K562 (cell line): ENCODE data around the gene NCF2. TPM values are rescaled to one million over a fixed set of nuclear protein-coding genes. Genes with fewer than 3 reads are reported as not detected.

Experiments used
- ATAC-seq: fragments of 200-7000 bp; cut with Tn5 transposase; 3 replicates; pipeline ENCODE4 v1.9.1; 2020; ENCODE audit warnings: moderate library complexity
- BruUV-seq: library from RNA; stranded (reverse); fragments of 400-500 nt; replicated peaks from 2 replicates; lab custom pipeline; 2021; lab: Mats Ljungman, UMichigan
- CTCF ChIA-PET: fragments of 300-600 bp; formaldehyde crosslinking; extraction: SDS; loops from one replicate; lab custom pipeline; 2021; ENCODE audit warnings: low intra/inter-chr PET ratio; lab: Yijun Ruan, JAX
- POLR2A ChIA-PET: fragments of 300-600, 350-650 bp; sonication (Branson Sonifier 250); formaldehyde crosslinking; extraction: SDS; loops from one replicate; lab custom pipeline; 2021; ENCODE audit warnings: antibody characterized with exemption, inconsistent platforms; lab: Yijun Ruan, JAX
- DNase-seq, 4 experiments: peaks; one replicate each; pipeline versions ENCODE4 v3.0.0 to v3.0.0-alpha.2; 2011 to 2018; ENCODE audit warnings: low spot score in 3 of 4, mixed read lengths in 3 of 4; ENCODE audit errors: extremely low read depth in 1 of 4
- FAIRE-seq: peaks from 2 replicates; lab custom pipeline; 2011; peaks lifted over from hg19 to GRCh38; lab: Jason Lieb, UNC
- H2AFZ ChIP-seq: 2 replicates; pipeline ENCODE4 v1.6.0; 2011; ENCODE audit warnings: low read depth, low read length, control low read depth, inconsistent platforms
- H3K27ac ChIP-seq: fragments of 200-600 bp; 3 replicates; pipeline ENCODE4 v1.8.0; 2011; ENCODE audit warnings: low read depth, mild to moderate bottlenecking, control low read depth, inconsistent platforms, low read length, moderate library complexity, mixed read lengths; ENCODE audit errors: extremely low read depth
- H3K27me3 ChIP-seq, 2 experiments: fragments of 300-600 bp in 1 of 2; 2 replicates in 1 of 2; 3 replicates in 1 of 2; pipeline versions ENCODE4 v1.6.0 to v1.8.0; 2011; ENCODE audit warnings: inconsistent platforms in 2 of 2, low read length in 2 of 2, mild to moderate bottlenecking in 1 of 2, mixed read lengths in 1 of 2, moderate library complexity in 1 of 2; ENCODE audit not compliant: control insufficient read depth in 2 of 2, insufficient read depth in 2 of 2
- H3K36me3 ChIP-seq: fragments of 300-600 bp; 3 replicates; pipeline ENCODE4 v1.8.0; 2011; ENCODE audit warnings: mild to moderate bottlenecking, low read length, inconsistent platforms; ENCODE audit not compliant: control insufficient read depth, insufficient read depth
- H3K4me1 ChIP-seq, 2 experiments: fragments of 200-600 bp in 1 of 2; replicated peaks in 1 of 2; 2 replicates in 1 of 2; 3 replicates in 1 of 2; pipeline versions ENCODE4 v1.5.1 to v1.8.0; 2011; ENCODE audit warnings: inconsistent platforms in 2 of 2, low read length in 2 of 2, mild to moderate bottlenecking in 1 of 2, mixed read lengths in 1 of 2, moderate library complexity in 1 of 2; ENCODE audit not compliant: control insufficient read depth in 2 of 2, insufficient read depth in 2 of 2
- H3K4me2 ChIP-seq: 2 replicates; pipeline ENCODE4 v1.6.1; 2011; ENCODE audit warnings: low read length, control low read depth, inconsistent platforms, mixed read lengths; ENCODE audit not compliant: insufficient read depth
- H3K4me3 ChIP-seq: fragments of 200-600 bp; sonication (generic), shearing (Covaris generic); 2 replicates; pipeline ENCODE4 v1.5.1; 2016; ENCODE audit warnings: control low read depth, inconsistent platforms
- H3K79me2 ChIP-seq: fragments of 200-600 bp; 3 replicates; pipeline ENCODE4 v1.8.0; 2011; ENCODE audit warnings: low read length, inconsistent platforms; ENCODE audit not compliant: control insufficient read depth, insufficient read depth
- H3K9ac ChIP-seq, 2 experiments: 2 replicates each; pipeline versions ENCODE4 v1.6.0 to v1.6.1; 2011; ENCODE audit warnings: low read depth in 2 of 2, low read length in 2 of 2, control low read depth in 1 of 2, inconsistent platforms in 1 of 2, mild to moderate bottlenecking in 1 of 2, mixed read lengths in 1 of 2; ENCODE audit not compliant: insufficient read depth in 1 of 2
- H3K9me1 ChIP-seq: one replicate; pipeline ENCODE4 v1.6.0; 2011; ENCODE audit warnings: inconsistent platforms, mild to moderate bottlenecking, low read length, moderate library complexity; ENCODE audit not compliant: control insufficient read depth, insufficient read depth
- H3K9me3 ChIP-seq: replicated peaks from 2 replicates; pipeline ENCODE4 v1.5.1; 2011; ENCODE audit warnings: low read depth, low read length, inconsistent platforms; ENCODE audit not compliant: control insufficient read depth, insufficient read depth
- H4K20me1 ChIP-seq: replicated peaks from 2 replicates; pipeline ENCODE4 v1.6.1; 2011; ENCODE audit warnings: low read length, inconsistent platforms, mixed read lengths; ENCODE audit not compliant: control insufficient read depth, insufficient read depth
- CTBP1 ChIP-seq: fragments of 450-650 bp; IDR thresholded peaks from 2 replicates; pipeline ENCODE4 v1.6.1; 2016; ENCODE audit warnings: borderline replicate concordance
- EGR1 ChIP-seq: fragments of 450-650 bp; conservative IDR thresholded peaks from 2 replicates; pipeline ENCODE4 v1.6.1; 2017; ENCODE audit warnings: mild to moderate bottlenecking
- GATAD2A ChIP-seq: fragments of 450-650 bp; IDR thresholded peaks from 2 replicates; pipeline ENCODE4 v1.6.1; 2017
- JUNB ChIP-seq: fragments of 450-650 bp; formaldehyde crosslinking; conservative IDR thresholded peaks from 2 replicates; pipeline ENCODE4 v1.4.0; 2020; ENCODE audit warnings: mild to moderate bottlenecking
- NR1H2 ChIP-seq: sonication (generic); formaldehyde crosslinking; IDR thresholded peaks from 2 replicates; pipeline ENCODE4 v1.4.0; 2020; ENCODE audit warnings: mild to moderate bottlenecking, missing genetic modification reagents
- RCOR1 ChIP-seq, 2 experiments: IDR thresholded peaks; 2 replicates each; pipeline ENCODE4 v1.6.1; 2012; ENCODE audit warnings: low read depth in 2 of 2, low read length in 2 of 2, borderline replicate concordance in 1 of 2, improper control_type of control experiment in 1 of 2
- TBL1XR1 ChIP-seq, 2 experiments: IDR thresholded peaks; 2 replicates each; pipeline ENCODE4 v1.6.1; 2012; ENCODE audit warnings: improper control_type of control experiment in 2 of 2, low read length in 2 of 2, mild to moderate bottlenecking in 1 of 2
- THRB ChIP-seq: fragments of 450-650 bp; formaldehyde crosslinking; conservative IDR thresholded peaks from 2 replicates; pipeline ENCODE4 v1.4.0; 2022; ENCODE audit warnings: mild to moderate bottlenecking, missing genetic modification characterization
- TSHZ1 ChIP-seq: fragments of 250-450 bp; sonication (Bioruptor Pico); IDR thresholded peaks from 2 replicates; pipeline ENCODE4 v1.4.0; 2020; ENCODE audit warnings: mild to moderate bottlenecking, moderate library complexity
- ZNF263 ChIP-seq: sonication (generic); formaldehyde crosslinking; IDR thresholded peaks from 2 replicates; pipeline ENCODE4 v1.8.0; 2022; ENCODE audit warnings: mild to moderate bottlenecking, missing genetic modification reagents, borderline replicate concordance
- ZNF740 ChIP-seq, 3 experiments: fragments of 200-800 bp in 1 of 3; sonication (Bioruptor generic) in 1 of 3; sonication (generic) in 1 of 3; formaldehyde crosslinking in 1 of 3; IDR thresholded peaks; 2 replicates each; pipeline versions ENCODE4 v1.6.1 to v1.8.0; 2016 to 2022; ENCODE audit warnings: mild to moderate bottlenecking in 2 of 3, missing compliant biosample characterization in 2 of 3, missing genetic modification characterization in 2 of 3, missing genetic modification reagents in 1 of 3
- WGBS: fragments of 100-300 bp; shearing (Covaris generic); methylation state at CpG from one replicate; pipeline ENCODE4 v1.1.6; 2016; ENCODE audit warnings: low coverage, mixed read lengths; ENCODE audit not compliant: insufficient coverage; ENCODE audit errors: missing lambda C conversion rate; 5-methylcytosine and 5-hydroxymethylcytosine counted together
- in situ Hi-C: fragments of 300-500 bp; cut with MboI; formaldehyde crosslinking; loops from 4 replicates; pipeline ENCODE4 v1.15.0; 2018; ENCODE audit warnings: inconsistent platforms, mixed read lengths
- intact Hi-C: fragments of 100-400 bp; cut with micrococcal nuclease; formaldehyde crosslinking; loops from 2 replicates; pipeline ENCODE4 v1.14.2; 2022
- polyA plus RNA-seq, 8 experiments: library from polyadenylated mRNA; depleted of rRNA in 4 of 8; stranded (reverse) in 5 of 8; unstranded in 3 of 8; fragments of >200 nt; fragmentation: Nextera tagmentation in 2 of 8; fragmentation: Illumina TruSeq in 1 of 8; extraction: Ambion mirVana in 2 of 8; extraction: Trizol in 1 of 8; gene quantifications; 2 replicates each; pipeline versions ENCODE4 v1.2.1 to v1.2.3, GENCODE V29; 2011 to 2014; ENCODE audit warnings: inconsistent platforms in 1 of 8, missing spikeins in 1 of 8
- total RNA-seq, 7 experiments: library from RNA; depleted of rRNA in 6 of 7; stranded (reverse); fragments of >200 nt in 6 of 7; fragmentation: Illumina TruSeq in 2 of 7; extraction: Trizol in 2 of 7; gene quantifications; 2 replicates each; pipeline versions ENCODE4 v1.2.1 to v1.2.3, GENCODE V29; 2011 to 2021; ENCODE audit warnings: low replicate concordance in 1 of 7

Gene NCF2
- total and polyA plus RNA-seq, 9 of the 15 experiments (the other 6 are each of a cell fraction or from before 2014, with no cell fraction given), result 0.07 to 0.54 (median 0.16) TPM; not detected in 3

GRCh38 chr1:183622013-183622412 lies 31.8 kb upstream of the NCF2 start:
- H3K79me2 ChIP-seq, result no peaks in the 10 kb centered on the region
- no peak for DNase-seq
- no peaks in the 10 kb centered on the region for H3K27me3 ChIP-seq
- H4K20me1 ChIP-seq, result no peaks in the 10 kb centered on the region
- no peak for ATAC-seq
- no peak overlapping the region for H3K4me2 ChIP-seq
- H2AFZ ChIP-seq, result no peak overlapping the region
- H3K9me3 ChIP-seq, result no peaks in the 10 kb centered on the region
- no peaks in the 10 kb centered on the region for H3K9me1 ChIP-seq
- H3K27ac ChIP-seq, result no peak overlapping the region
- no peak overlapping the region for H3K4me3 ChIP-seq
- CTCF ChIA-PET, result interaction anchor here (0.6 to 1.4 kb wide), 2 partner anchors 13 to 341 kb away, joined by 3 read pairs; no protein-coding TSS in a partner anchor
- no peak overlapping the region for H3K9ac ChIP-seq
- BruUV-seq, result no TSS peak
- H3K4me1 ChIP-seq, result no peaks in the 10 kb centered on the region
- intact Hi-C loops (loop anchor here (5.0 to 10.0 kb wide), 3 partner anchors 75 to 657 kb away; no protein-coding TSS in a partner anchor), in situ Hi-C loops (loop anchor here (5.0 to 25.0 kb wide), 3 partner anchors 150 to 660 kb away; partner anchors contain the start of genes SHCBP1L and SMG7)
- WGBS, result 4% methylated on average over 1 of the region's 1 CpG
- POLR2A ChIA-PET, result no interaction called here
- TF ChIP-seq ZNF740 (CRISPR knock-in tag; IDR thresholded peaks at IDR 0.05), result no peak
- no peak for TF ChIP-seq ZNF740 (tag; IDR thresholded peaks at IDR 0.05)
- TF ChIP-seq CTBP1, result no peak
- no peak for TF ChIP-seq JUNB (CRISPR knock-in tag)
- TF ChIP-seq ZNF263, result no peak
- no peak for TF ChIP-seq TBL1XR1 (IDR thresholded peaks at IDR 0.05; ENCODE audit: low read length in 2 of 2)
- TF ChIP-seq GATAD2A, result no peak
- no peak for TF ChIP-seq NR1H2 (CRISPR knock-in tag)
- TF ChIP-seq THRB (CRISPR knock-in tag), result no peak
- no peak for TF ChIP-seq EGR1
- TF ChIP-seq TSHZ1 (CRISPR knock-in tag), result no peak
- TF ChIP-seq RCOR1 (IDR thresholded peaks at IDR 0.05; ENCODE audit: borderline replicate concordance in 1 of 2, low read depth in 2 of 2, low read length in 2 of 2), result no peak
- H3K36me3 ChIP-seq, result peaks cover 12% of the 10 kb centered on the region; the same call in 2 of the 3 replicates
- FAIRE-seq, result no peak
